Kidney (tissue), 14 donors: Measurements from ENCODE around the gene FAM221B. TPM values are rescaled to one million over a fixed set of nuclear protein-coding genes. Genes with fewer than 3 reads are reported as not detected.

Experiments
- DNase-seq, 5 donors: peaks; one replicate each; pipeline ENCODE4 v3.0.0-alpha.2; 2013 to 2020
- FAIRE-seq: peaks from 2 replicates; lab custom pipeline; 2012; peaks lifted over from hg19 to GRCh38; lab: Jason Lieb, UNC
- H3K27ac ChIP-seq, 2 donors: one replicate each; pipeline ENCODE4 v1.7.0; 2013; ENCODE audit warnings: low read depth in 2 of 2, low read length in 2 of 2, inconsistent platforms in 1 of 2
- H3K27me3 ChIP-seq: one replicate; pipeline ENCODE4 v1.7.1; 2013; ENCODE audit warnings: low read length, inconsistent platforms; ENCODE audit not compliant: control insufficient read depth, insufficient read depth
- H3K36me3 ChIP-seq, 3 donors: one replicate each; pipeline versions ENCODE4 v1.7.0 to v1.7.1; 2013; ENCODE audit warnings: low read length in 3 of 3, control low read depth in 1 of 3, inconsistent platforms in 1 of 3; ENCODE audit not compliant: insufficient read depth in 3 of 3, control insufficient read depth in 2 of 3
- H3K4me1 ChIP-seq, 3 donors: one replicate each; pipeline versions ENCODE4 v1.7.0 to v1.7.1; 2013; ENCODE audit warnings: low read length in 3 of 3, inconsistent platforms in 1 of 3, low read depth in 1 of 3; ENCODE audit not compliant: control insufficient read depth in 2 of 3, insufficient read depth in 2 of 3
- H3K4me3 ChIP-seq, 3 donors: one replicate each; pipeline versions ENCODE4 v1.7.0 to v1.8.1; 2013; ENCODE audit warnings: low read length in 3 of 3, control low read depth in 1 of 3, inconsistent platforms in 1 of 3
- H3K9ac ChIP-seq, 3 donors: one replicate each; pipeline versions ENCODE4 v1.7.0 to v1.7.1; 2013; ENCODE audit warnings: low read length in 3 of 3, control low read depth in 1 of 3, inconsistent platforms in 1 of 3
- H3K9me3 ChIP-seq, 3 donors: one replicate each; pipeline versions ENCODE4 v1.7.0 to v1.7.1; 2013; ENCODE audit warnings: low read length in 3 of 3, control low read depth in 1 of 3, inconsistent platforms in 1 of 3; ENCODE audit not compliant: control insufficient read depth in 2 of 3, insufficient read depth in 1 of 3
- CTCF ChIP-seq: IDR thresholded peaks from 3 replicates; pipeline ENCODE4 v1.5.1; 2012; ENCODE audit warnings: mild to moderate bottlenecking, moderate library complexity, borderline replicate concordance; ENCODE audit not compliant: insufficient read depth; ENCODE audit errors: extremely low read depth
- intact Hi-C: fragments of 100-400 bp; cut with DNase I; formaldehyde crosslinking; loops from one replicate; pipeline ENCODE4 v1.11.1; 2022
- polyA plus RNA-seq: library from polyadenylated mRNA; stranded (reverse); fragments of 350-450 nt; fragmentation: Illumina TruSeq; extraction: RNeasy Lipid Tissue Mini Kit (QIAGEN cat#74804); gene quantifications from one replicate; pipeline ENCODE4 v1.2.3, GENCODE V29; 2014; ENCODE audit warnings: low read depth, low replicate concordance; ENCODE audit not compliant: insufficient read depth
- total RNA-seq: library from RNA; stranded (reverse); fragmentation: NEBNext Ultra II Directional; extraction: Animal tissue kit (Norgen Biotek cat#: 25700); gene quantifications from one replicate; pipeline ENCODE4 v1.2.1, GENCODE V29; 2021
- donor health status: control.
- donor health status: control.
- donor health status: control.
- donor health status: control.
- donor health status: control.
- donor health status: DM: yes; HTN: yes; CAD: no.
- donor health status: Normal renal cell carcinoma (clear cell type).

The FAM221B gene
- total and polyA plus RNA-seq, 2 donors from 2014 or later, result not detected

GRCh38 chr9:35778496-35778895, 50.0 kb downstream of the FAM221B start:
- intact Hi-C loops, result no loop called here
- Histone ChIP-seq H3K9ac (no peak overlapping the region), H3K4me3 (no peak overlapping the region), H3K4me1 (peaks cover 0 to 6% (median 0%) of the 10 kb centered on the region in 3 donors), H3K36me3 (no peaks in the 10 kb centered on the region), H3K27ac (no peak overlapping the region), H3K27me3 (no peaks in the 10 kb centered on the region), H3K9me3 (no peaks in the 10 kb centered on the region)
- no peak for FAIRE-seq
- no peak for TF ChIP-seq CTCF
- no peak for DNase-seq

GRCh38 chr9:35776018-35776417, 52.5 kb downstream of the FAM221B start:
- no peaks in the 10 kb centered on the region for H3K9me3 ChIP-seq
- H3K4me3 ChIP-seq, result no peak overlapping the region
- no peaks in the 10 kb centered on the region for H3K36me3 ChIP-seq
- no peak for FAIRE-seq
- no peaks in the 10 kb centered on the region for H3K27me3 ChIP-seq
- intact Hi-C loops, result no loop called here
- peak in 3 of 5 donors; percentile 72 to 91 (median 90) for DNase-seq
- H3K27ac ChIP-seq, result no peak overlapping the region
- TF ChIP-seq CTCF, result no peak
- H3K4me1 ChIP-seq, result peaks cover 0 to 10% (median 0%) of the 10 kb centered on the region in 3 donors
- H3K9ac ChIP-seq, result no peak overlapping the region

GRCh38 chr9:35774907-35775635, 53.5 kb downstream of the FAM221B start:
- DNase-seq (peak in 2 of 5 donors; percentile 38 to 42), FAIRE-seq (no peak)
- Histone ChIP-seq H3K9me3 (no peaks in the 10 kb centered on the region), H3K27me3 (no peaks in the 10 kb centered on the region), H3K36me3 (no peaks in the 10 kb centered on the region), H3K4me1 (peaks cover 0 to 17% (median 6%) of the 10 kb centered on the region in 3 donors), H3K9ac (no peak overlapping the region), H3K27ac (no peak overlapping the region), H3K4me3 (no peak overlapping the region)
- TF ChIP-seq CTCF, result no peak
- intact Hi-C loops, result no loop called here
